MM.1S (cell line): ENCODE data around the gene ECE1.

Source experiments
- DNase-seq: peaks from one replicate; pipeline ENCODE4 v3.0.0-alpha.2; 2015
- H2AFZ ChIP-seq: fragments of 300-600 bp; sonication (generic); 2 replicates; pipeline ENCODE4 v1.6.0; 2016; ENCODE audit warnings: antibody characterized with exemption, low read length
- H3F3A ChIP-seq: fragments of 300-600 bp; sonication (generic); 2 replicates; pipeline ENCODE4 v1.6.1; 2016; ENCODE audit warnings: mild to moderate bottlenecking, antibody characterized with exemption, low read length, moderate library complexity, mixed read lengths; ENCODE audit not compliant: insufficient read depth
- H3K27ac ChIP-seq: fragments of 300-600 bp; sonication (generic); 2 replicates; pipeline ENCODE4 v1.5.1; 2016; ENCODE audit warnings: mild to moderate bottlenecking, low read length
- H3K27me3 ChIP-seq: fragments of 300-600 bp; sonication (generic); replicated peaks from 2 replicates; pipeline ENCODE4 v1.6.0; 2016; ENCODE audit warnings: low read length; ENCODE audit not compliant: insufficient read depth
- H3K36me3 ChIP-seq: fragments of 300-600 bp; sonication (generic); replicated peaks from 2 replicates; pipeline ENCODE4 v1.6.1; 2016; ENCODE audit warnings: mild to moderate bottlenecking, low read length, mixed read lengths; ENCODE audit not compliant: insufficient read depth
- H3K4me1 ChIP-seq: fragments of 300-600 bp; sonication (generic); 2 replicates; pipeline ENCODE4 v1.6.1; 2016; ENCODE audit warnings: low read length, mixed read lengths
- H3K4me2 ChIP-seq: fragments of 300-600 bp; sonication (generic); 2 replicates; pipeline ENCODE4 v1.6.0; 2016; ENCODE audit warnings: low read depth, low read length
- H3K4me3 ChIP-seq: fragments of 300-600 bp; sonication (generic); 2 replicates; pipeline ENCODE4 v1.5.1; 2016; ENCODE audit warnings: low read length, mixed read lengths
- H3K79me2 ChIP-seq: fragments of 300-600 bp; sonication (generic); 2 replicates; pipeline ENCODE4 v1.6.1; 2016; ENCODE audit warnings: mixed run types, low read length, mixed read lengths
- H3K9ac ChIP-seq: fragments of 300-600 bp; sonication (generic); 2 replicates; pipeline ENCODE4 v1.6.1; 2016; ENCODE audit warnings: low read length, mixed read lengths
- H3K9me2 ChIP-seq: fragments of 300-600 bp; sonication (generic); replicated peaks from 2 replicates; pipeline ENCODE4 v1.6.1; 2016; ENCODE audit warnings: mild to moderate bottlenecking, low read length, mixed read lengths; ENCODE audit not compliant: insufficient read depth
- H3K9me3 ChIP-seq: fragments of 300-600 bp; sonication (generic); replicated peaks from 2 replicates; pipeline ENCODE4 v1.6.1; 2016; ENCODE audit warnings: mild to moderate bottlenecking, low read length, mixed read lengths; ENCODE audit not compliant: insufficient read depth
- H4K20me1 ChIP-seq: fragments of 300-600 bp; sonication (generic); 2 replicates; pipeline ENCODE4 v1.6.1; 2016; ENCODE audit warnings: mild to moderate bottlenecking, low read length, moderate library complexity, mixed read lengths; ENCODE audit not compliant: insufficient read depth
- EZH2 ChIP-seq: fragments of 300-600 bp; sonication (generic); optimal IDR thresholded peaks from 2 replicates; pipeline ENCODE3; 2017; ENCODE audit warnings: low read depth, mild to moderate bottlenecking, antibody characterized with exemption, low read length, mixed read lengths
- EZH2phosphoT487 ChIP-seq: fragments of 300-600 bp; sonication (generic); IDR thresholded peaks from 2 replicates; pipeline ENCODE4 v1.6.1; 2018; ENCODE audit warnings: antibody characterized with exemption, low read length
- TF ChIP-seq, protein P1 (sequence below): fragments of 300-600 bp; sonication (generic); IDR thresholded peaks from 2 replicates; pipeline ENCODE4 v1.5.1; 2016; ENCODE audit warnings: antibody characterized with exemption, low read length, mixed read lengths

Gene ECE1

DNA sequence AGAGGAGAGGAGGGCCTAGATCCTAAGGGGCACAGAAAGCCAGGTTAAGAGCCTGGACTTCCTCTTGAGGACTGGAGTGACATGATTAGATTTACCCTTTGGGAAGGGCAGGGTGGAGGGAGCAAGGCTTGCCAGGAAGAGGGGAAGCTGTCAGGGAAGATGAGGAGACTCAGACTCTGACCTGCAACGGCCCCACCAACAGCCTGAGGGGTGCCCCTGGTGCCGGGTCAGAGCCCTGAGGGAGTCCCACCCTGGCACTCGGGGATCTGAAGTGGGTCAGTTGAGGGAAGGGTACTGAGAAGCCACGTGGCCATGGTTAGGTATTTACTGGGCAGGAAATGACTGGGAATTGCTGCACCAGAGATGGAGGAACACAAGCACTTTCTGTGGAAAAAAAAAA, 9.8 kb downstream of the ECE1 start:
- Histone ChIP-seq H3F3A (no peaks in the 10 kb centered on the region), H4K20me1 (no peaks in the 10 kb centered on the region), H3K36me3 (no peaks in the 10 kb centered on the region), H3K9me3 (no peaks in the 10 kb centered on the region), H3K79me2 (no peaks in the 10 kb centered on the region; the same call in 1 of the 2 replicates), H3K27me3 (no peaks in the 10 kb centered on the region), H3K4me1 (no peaks in the 10 kb centered on the region), H3K27ac (no peak overlapping the region), H3K9ac (no peak overlapping the region), H3K4me3 (no peak overlapping the region), H3K9me2 (no peaks in the 10 kb centered on the region), H2AFZ (no peak overlapping the region), H3K4me2 (no peak overlapping the region)
- TF ChIP-seq, protein P1, sequence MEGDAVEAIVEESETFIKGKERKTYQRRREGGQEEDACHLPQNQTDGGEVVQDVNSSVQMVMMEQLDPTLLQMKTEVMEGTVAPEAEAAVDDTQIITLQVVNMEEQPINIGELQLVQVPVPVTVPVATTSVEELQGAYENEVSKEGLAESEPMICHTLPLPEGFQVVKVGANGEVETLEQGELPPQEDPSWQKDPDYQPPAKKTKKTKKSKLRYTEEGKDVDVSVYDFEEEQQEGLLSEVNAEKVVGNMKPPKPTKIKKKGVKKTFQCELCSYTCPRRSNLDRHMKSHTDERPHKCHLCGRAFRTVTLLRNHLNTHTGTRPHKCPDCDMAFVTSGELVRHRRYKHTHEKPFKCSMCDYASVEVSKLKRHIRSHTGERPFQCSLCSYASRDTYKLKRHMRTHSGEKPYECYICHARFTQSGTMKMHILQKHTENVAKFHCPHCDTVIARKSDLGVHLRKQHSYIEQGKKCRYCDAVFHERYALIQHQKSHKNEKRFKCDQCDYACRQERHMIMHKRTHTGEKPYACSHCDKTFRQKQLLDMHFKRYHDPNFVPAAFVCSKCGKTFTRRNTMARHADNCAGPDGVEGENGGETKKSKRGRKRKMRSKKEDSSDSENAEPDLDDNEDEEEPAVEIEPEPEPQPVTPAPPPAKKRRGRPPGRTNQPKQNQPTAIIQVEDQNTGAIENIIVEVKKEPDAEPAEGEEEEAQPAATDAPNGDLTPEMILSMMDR: no peak
- no peak for TF ChIP-seq EZH2phosphoT487
- TF ChIP-seq EZH2: no peak
- no peak for DNase-seq

DNA sequence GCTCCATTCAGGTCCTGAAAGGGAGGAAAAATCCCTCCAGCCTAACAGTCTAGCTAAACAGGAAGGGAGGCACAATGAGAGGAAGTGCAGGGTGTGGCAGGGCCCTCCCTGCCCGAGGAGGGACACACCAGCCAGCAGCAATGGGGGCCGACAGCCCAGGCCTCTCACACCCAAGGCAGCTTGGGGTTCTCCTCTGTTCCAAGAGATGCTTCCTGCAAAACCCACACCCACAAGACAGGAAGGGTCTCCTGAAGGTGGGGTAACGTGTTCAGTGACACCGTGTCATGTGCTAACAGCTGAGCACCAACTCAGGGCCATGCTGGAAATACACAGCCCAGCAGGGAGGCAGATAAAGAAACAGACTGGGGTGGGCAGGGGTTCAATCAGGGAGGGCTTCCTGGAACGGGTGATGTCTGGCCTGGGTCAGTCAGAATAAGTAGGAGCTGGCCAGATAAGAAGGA, 10.2 kb downstream of the ECE1 start:
- H3K9me2 ChIP-seq: no peaks in the 10 kb centered on the region
- DNase-seq: no peak
- no peak overlapping the region for H3K27ac ChIP-seq
- no peak overlapping the region for H3K9ac ChIP-seq
- no peaks in the 10 kb centered on the region for H3K36me3 ChIP-seq
- TF ChIP-seq, protein P1: no peak
- TF ChIP-seq EZH2phosphoT487 (no peak), EZH2 (no peak)
- H2AFZ ChIP-seq: no peak overlapping the region
- no peaks in the 10 kb centered on the region for H3F3A ChIP-seq
- H3K9me3 ChIP-seq: no peaks in the 10 kb centered on the region
- no peaks in the 10 kb centered on the region for H4K20me1 ChIP-seq
- no peaks in the 10 kb centered on the region for H3K4me1 ChIP-seq
- no peak overlapping the region for H3K4me3 ChIP-seq
- H3K27me3 ChIP-seq: no peaks in the 10 kb centered on the region
- no peak overlapping the region for H3K4me2 ChIP-seq
- H3K79me2 ChIP-seq: no peaks in the 10 kb centered on the region; the same call in 1 of the 2 replicates

DNA sequence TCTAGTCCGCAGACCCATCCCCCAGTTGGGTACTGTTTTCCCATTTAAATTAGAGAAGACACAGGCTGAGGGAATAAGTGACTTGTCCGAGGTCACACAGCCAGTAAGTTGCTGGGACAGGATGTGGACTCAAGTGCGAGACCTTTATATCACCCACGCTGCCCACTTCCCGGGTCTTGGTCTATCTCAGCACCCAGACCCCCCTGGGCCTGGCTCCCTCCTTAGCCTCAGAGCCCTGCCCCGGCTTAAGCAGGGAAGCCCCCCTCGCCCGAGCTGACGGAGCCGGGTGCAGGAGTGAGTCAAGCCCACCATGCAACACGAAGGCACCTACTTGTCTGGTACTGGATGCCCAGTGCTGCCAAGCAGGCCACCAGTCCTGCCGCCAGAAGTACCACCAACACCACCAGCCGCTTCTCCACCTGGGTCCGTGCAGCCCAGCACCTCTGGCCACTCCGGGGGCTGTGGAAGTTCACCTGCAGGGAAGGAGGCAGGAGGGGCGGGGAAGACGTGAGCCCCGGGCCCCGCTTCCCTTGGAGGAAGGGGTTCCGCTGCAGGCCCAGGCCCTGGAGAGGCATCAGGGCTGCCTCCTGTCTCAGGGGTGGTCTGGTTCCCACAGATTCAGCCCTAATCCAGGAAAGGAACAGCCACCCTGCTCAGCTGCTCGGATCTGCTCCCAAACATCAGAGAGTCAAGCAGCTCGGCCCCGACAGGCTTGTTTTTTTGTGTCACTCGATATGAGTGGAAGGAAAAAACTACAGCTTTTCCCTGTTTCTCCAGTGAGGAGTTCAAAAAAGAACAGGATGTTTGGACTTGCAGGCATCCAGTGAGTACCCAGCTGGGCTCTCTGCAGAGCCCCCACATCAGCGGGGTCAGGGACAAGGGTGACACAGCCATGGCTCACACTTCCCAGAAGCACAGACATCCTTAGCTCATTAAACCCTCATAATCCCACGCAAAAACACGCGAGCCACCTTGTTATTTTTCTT, 11.1 kb downstream of the ECE1 start:
- Histone ChIP-seq H3K9me2 (no peaks in the 10 kb centered on the region), H3K27me3 (no peaks in the 10 kb centered on the region), H3K36me3 (no peaks in the 10 kb centered on the region), H3K9me3 (no peaks in the 10 kb centered on the region), H4K20me1 (no peaks in the 10 kb centered on the region), H3K79me2 (no peaks in the 10 kb centered on the region; the same call in 1 of the 2 replicates), H3K4me1 (no peaks in the 10 kb centered on the region), H3K9ac (no peak overlapping the region), H3K4me2 (no peak overlapping the region), H3K4me3 (no peak overlapping the region), H2AFZ (no peak overlapping the region), H3K27ac (no peak overlapping the region), H3F3A (no peaks in the 10 kb centered on the region)
- DNase-seq: no peak
- TF ChIP-seq EZH2 (no peak), EZH2phosphoT487 (no peak)
- TF ChIP-seq, protein P1: no peak
